Measurements from ENCODE around the gene DVL1.

DNA sequence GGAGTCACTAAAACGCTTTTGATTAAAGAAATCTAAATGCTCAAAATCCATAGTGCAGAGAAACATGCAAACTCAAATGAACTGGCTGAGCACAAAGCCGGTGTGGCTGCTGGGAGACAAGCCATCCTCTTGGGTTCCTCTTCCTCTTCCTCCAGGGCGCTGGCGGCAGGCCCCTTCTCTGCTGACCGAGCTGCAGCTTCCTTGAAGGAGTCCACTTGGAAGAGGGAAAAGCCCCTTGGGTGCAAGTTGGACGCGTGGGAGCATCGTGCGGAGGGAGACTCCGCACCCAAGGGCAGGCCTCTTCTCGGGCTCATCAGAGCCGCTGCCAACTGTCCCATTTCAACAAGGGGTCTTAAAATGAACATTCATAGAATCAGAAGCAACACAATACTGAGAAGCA is 42.0 kb upstream of the DVL1 start:
- no peak for TF ChIP-seq POLR2A (IDR thresholded peaks at IDR 0.05; ENCODE audit: low read depth, low read length)
- no peak for TF ChIP-seq BCL11A (IDR thresholded peaks at IDR 0.05; ENCODE audit: low read depth, low read length)
- no peak for TF ChIP-seq NRF1 (conservative IDR thresholded peaks at IDR 0.05; ENCODE audit: low read depth, low read length)
- no peak for TF ChIP-seq CREM (IDR thresholded peaks at IDR 0.05; ENCODE audit: low read depth)
- no peak for TF ChIP-seq IRF3 (IDR thresholded peaks at IDR 0.05)
- TF ChIP-seq FOXM1 (IDR thresholded peaks at IDR 0.05; ENCODE audit: low read depth, low read length): no peak
- TF ChIP-seq ZSCAN29 (IDR thresholded peaks at IDR 0.05): no peak
